Activated T-cell treated with anti-CD3 and anti-CD28 coated beads, Interleukin-2, amount 50 U/mL, for 1 hour (primary cell): ENCODE measurements around the gene GPM6B.
A peak's percentile ranks its signal among the peaks of the same experiment; 100 is the strongest.
"Not testable (repeated sequence)": the region's sequence is repeated elsewhere in the genome, so short reads cannot be mapped to it uniquely, and the experiment has no call there.

Experiments
- DNase-seq: peaks from one replicate; pipeline ENCODE4 v3.0.0-alpha.2; 2020

Gene GPM6B

GRCh38 chrX:13761606-13762414 lies 55.1 kb downstream of the GPM6B start:
- DNase-seq, result no peak

- DNase-seq, result no peak
Measured at GRCh38 chrX:13760426-13760825, 56.5 kb downstream of the GPM6B start.

- DNase-seq, result no peak
Measured at GRCh38 chrX:13759152-13759718, 57.7 kb downstream of the GPM6B start.

GRCh38 chrX:13756381-13756780 lies 60.5 kb downstream of the GPM6B start:
- no peak for DNase-seq

DNA sequence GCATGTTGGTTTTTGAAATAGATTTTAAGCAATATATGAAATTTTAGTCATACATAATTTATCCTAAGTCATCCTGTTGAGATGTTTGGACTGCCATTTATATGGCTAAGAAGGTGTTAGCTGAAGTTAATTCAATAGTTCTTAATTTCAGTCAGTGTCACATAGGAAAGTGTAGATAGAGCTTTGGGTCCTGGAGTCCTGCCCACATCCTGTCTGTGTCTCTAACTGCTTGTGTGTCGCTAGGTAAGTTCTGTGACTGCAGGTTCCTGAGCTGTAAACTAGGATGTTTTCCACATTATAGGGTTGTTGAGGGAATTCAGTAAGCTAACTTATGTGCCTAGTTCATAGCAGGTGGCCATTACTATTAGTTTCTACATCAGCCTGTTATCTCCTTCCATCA lies 61.6 kb downstream of the GPM6B start:
- no peak for DNase-seq

- DNase-seq, result no peak
Measured at GRCh38 chrX:13754765-13755164, 62.1 kb downstream of the GPM6B start.

- DNase-seq, result no peak
Measured at GRCh38 chrX:13752646-13753045, 64.2 kb downstream of the GPM6B start.

- no peak for DNase-seq
Measured at GRCh38 chrX:13752141-13752540, 64.8 kb downstream of the GPM6B start.

- no peak for DNase-seq
Measured at GRCh38 chrX:13750812-13751211, 66.1 kb downstream of the GPM6B start.

GRCh38 chrX:13750204-13750603 lies 66.7 kb downstream of the GPM6B start:
- DNase-seq, result no peak

DNA sequence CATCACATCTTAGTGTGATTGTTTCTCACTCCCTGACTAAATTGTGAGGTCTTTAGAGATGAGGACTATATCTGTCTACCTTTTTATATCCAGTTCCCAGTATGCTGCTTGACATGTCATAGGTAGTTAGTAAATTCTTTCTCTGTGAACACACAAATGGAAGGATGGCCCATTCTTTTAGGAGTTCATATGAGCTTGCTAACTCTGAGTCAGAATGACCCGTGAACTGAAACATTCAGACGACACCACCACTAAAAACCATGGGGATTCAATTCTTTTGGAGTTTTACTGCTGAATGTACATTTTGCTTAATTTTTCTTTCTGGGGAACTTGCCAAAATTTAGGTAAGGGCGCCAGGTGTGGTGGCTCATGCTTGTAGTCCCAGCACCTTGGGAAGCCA lies 68.4 kb downstream of the GPM6B start:
- DNase-seq, result no peak

GRCh38 chrX:13747836-13748235 lies 69.1 kb downstream of the GPM6B start:
- no peak for DNase-seq

DNA sequence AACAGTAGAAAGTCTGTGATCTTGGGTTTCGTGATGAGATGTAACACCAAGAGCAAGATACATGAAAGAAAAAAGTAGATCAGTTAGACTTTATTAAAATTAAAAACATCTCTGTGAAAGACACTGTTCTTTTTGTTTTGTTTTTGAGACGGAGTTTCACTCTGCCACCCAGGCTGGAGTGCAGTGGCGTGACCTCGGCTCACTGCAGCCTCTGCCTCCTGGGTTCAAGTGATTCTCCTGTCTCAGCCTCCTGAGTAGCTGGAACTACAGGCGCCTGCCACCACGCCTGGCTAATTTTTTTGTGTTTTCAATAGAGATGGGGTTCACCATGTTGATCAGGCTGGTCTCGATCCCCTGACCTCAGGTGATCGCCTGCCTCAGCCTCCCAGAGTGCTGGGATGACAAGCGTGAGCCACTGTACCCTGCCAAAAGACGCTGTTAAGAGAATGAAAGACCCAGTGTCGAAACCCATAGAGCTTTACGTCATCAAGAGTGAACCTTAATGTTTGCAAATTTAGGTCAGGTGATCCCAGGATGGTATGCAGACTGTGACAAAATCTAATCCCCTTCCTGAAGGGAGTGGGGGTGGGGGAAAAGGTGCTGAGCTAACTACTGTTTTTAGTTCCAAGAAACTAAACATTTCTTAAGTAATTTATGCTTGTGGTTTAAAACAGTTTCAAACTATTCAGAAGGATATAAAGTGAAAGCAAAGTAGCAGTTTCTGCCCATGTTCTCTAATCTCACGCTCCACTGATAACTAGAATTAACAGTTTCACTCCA lies 74.3 kb downstream of the GPM6B start:
- peak; percentile 31 for DNase-seq

- no peak for DNase-seq
Measured at GRCh38 chrX:13741695-13742094, 75.2 kb downstream of the GPM6B start.

- peak; percentile 90 for DNase-seq
Measured at GRCh38 chrX:13734278-13735172, 82.4 kb downstream of the GPM6B start, which contains the start of the genes OFD1 and TRAPPC2. TSS of gene OFD1 (plus strand) at chrX:13734748. CDS start at chrX:13735072, 324 bp downstream. TSS of gene TRAPPC2 (minus strand) at chrX:13734620. CDS start at chrX:13719963, 14,657 bp downstream.

DNA sequence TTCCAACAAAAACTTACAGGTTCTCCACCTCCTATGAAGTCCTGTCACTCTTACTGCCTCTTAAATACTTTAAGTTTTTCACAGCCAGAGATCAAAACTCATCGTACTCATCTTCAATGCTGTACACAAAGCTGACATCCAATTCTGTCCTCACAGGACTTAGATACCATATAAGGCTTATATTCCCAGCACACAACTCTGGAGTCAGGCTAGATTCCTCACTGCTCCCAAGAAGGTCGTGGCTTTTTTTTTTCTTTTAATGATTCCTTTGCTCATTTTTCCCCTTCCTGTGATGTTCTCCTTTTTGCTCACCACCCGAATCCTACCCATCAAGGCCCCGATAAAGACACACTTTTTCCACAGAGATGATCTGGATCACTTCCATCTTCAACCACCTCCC lies 83.4 kb downstream of the GPM6B start:
- no peak for DNase-seq

GRCh38 chrX:13732246-13733067 lies 84.4 kb downstream of the GPM6B start:
- DNase-seq, result no peak

- not testable (repeated sequence) for DNase-seq
Measured at GRCh38 chrX:13730523-13730922, 86.4 kb downstream of the GPM6B start.

- not testable (repeated sequence) for DNase-seq
Measured at GRCh38 chrX:13726583-13726982, 90.3 kb downstream of the GPM6B start.

DNA sequence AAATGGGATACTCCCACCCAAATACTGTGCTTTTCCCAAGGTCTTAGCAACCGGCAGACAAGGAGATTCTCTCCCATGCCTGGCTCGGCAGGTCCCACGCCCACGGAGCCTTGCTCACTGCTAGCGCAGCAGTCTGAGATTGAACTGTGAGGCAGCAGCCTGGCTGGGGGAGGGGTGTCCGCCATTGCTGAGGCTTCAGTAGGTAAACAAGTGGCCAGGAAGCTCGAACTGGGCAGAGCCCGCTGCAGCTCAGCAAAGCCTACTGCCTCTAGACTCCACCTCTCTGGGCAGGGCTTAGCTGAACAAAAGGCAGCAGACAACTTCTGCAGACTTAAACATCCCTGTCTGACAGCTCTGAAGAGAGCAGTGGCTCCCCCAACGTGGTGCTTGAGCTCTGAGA lies 92.0 kb downstream of the GPM6B start:
- DNase-seq, result peak; percentile 42

- DNase-seq, result no peak
Measured at GRCh38 chrX:13721819-13722519, 94.9 kb downstream of the GPM6B start.
